Stimulated activated CD8-positive, alpha-beta memory T cell treated with anti-CD3 and anti-CD28 coated beads, Interleukin-15, amount 100 ng/mL, for 48 hours (primary cell): ENCODE results near the gene MED16.
"Not testable (repeated sequence)": the region's sequence is repeated elsewhere in the genome, so short reads cannot be mapped to it uniquely, and the experiment has no call there.

Experiments used
- DNase-seq, 2 donors: peaks; one replicate each; pipeline ENCODE4 v3.0.0-alpha.2; 2020; ENCODE audit warnings: low read depth in 2 of 2

The MED16 gene

GRCh38 chr19:854549-854948 lies 38.4 kb downstream of the MED16 start:
- DNase-seq = no peak

- not testable (repeated sequence) for DNase-seq
These were observed 39.3 kb downstream of the MED16 start for GRCh38 chr19:853614-854220.

GRCh38 chr19:853014-853585 lies 39.9 kb downstream of the MED16 start:
- DNase-seq = no peak

- DNase-seq = no peak
These were observed 40.6 kb downstream of the MED16 start, which contains the start of gene ELANE for GRCh38 chr19:852136-853013. ELANE (plus strand) TSS chr19:852303; CDS start chr19:852329, 26 bp downstream.

- no peak for DNase-seq
These were observed 42.0 kb downstream of the MED16 start for GRCh38 chr19:850979-851335.

GRCh38 chr19:850221-850978 lies 42.6 kb downstream of the MED16 start:
- no peak for DNase-seq

- DNase-seq = not testable (repeated sequence)
These were observed 43.8 kb downstream of the MED16 start for GRCh38 chr19:849195-849594.

- no peak for DNase-seq
These were observed 44.5 kb downstream of the MED16 start for GRCh38 chr19:848386-848921.

GRCh38 chr19:845707-846521 lies 47.1 kb downstream of the MED16 start:
- DNase-seq = no peak

GRCh38 chr19:844546-844971 lies 48.4 kb downstream of the MED16 start:
- DNase-seq = no peak

GRCh38 chr19:843836-844545 lies 49.0 kb downstream of the MED16 start:
- DNase-seq = no peak

GRCh38 chr19:843180-843835 lies 49.7 kb downstream of the MED16 start:
- DNase-seq = no peak

- DNase-seq = not testable (repeated sequence)
These were observed 50.2 kb downstream of the MED16 start for GRCh38 chr19:842802-843179.

- no peak for DNase-seq
These were observed 52.3 kb downstream of the MED16 start, which contains the start of gene PRTN3 for GRCh38 chr19:840519-841206. PRTN3 (plus strand) TSS chr19:840999; CDS start chr19:841009, 10 bp downstream.

- no peak for DNase-seq
These were observed 57.7 kb downstream of the MED16 start for GRCh38 chr19:835210-835810.

GRCh38 chr19:834216-834615 lies 58.8 kb downstream of the MED16 start:
- DNase-seq = no peak

GRCh38 chr19:831407-832369 lies 61.3 kb downstream of the MED16 start:
- no peak for DNase-seq
